Activated CD4-positive, alpha-beta T cell treated with anti-CD3 and anti-CD28 coated beads, Interleukin-2, amount 10 ng/mL, durations not matched to agents 24 days and 14 days (primary cell): ENCODE measurements around the gene IDI2. TPM values are rescaled to one million over a fixed set of nuclear protein-coding genes. Genes with fewer than 3 reads are reported as not detected.

Experiments used
- DNase-seq: peaks from one replicate; pipeline ENCODE4 v3.0.0; 2022
- H3K27ac Mint-ChIP-seq: one replicate; pipeline ENCODE4 v1.8.0; 2022; ENCODE audit warnings: mild to moderate bottlenecking, mixed read lengths
- H3K27me3 Mint-ChIP-seq: one replicate; pipeline ENCODE4 v1.8.0; 2022; ENCODE audit warnings: mixed read lengths
- H3K36me3 Mint-ChIP-seq: one replicate; pipeline ENCODE4 v1.8.0; 2022; ENCODE audit warnings: low read depth, mild to moderate bottlenecking, mixed read lengths
- H3K4me1 Mint-ChIP-seq: one replicate; pipeline ENCODE4 v1.8.0; 2021; ENCODE audit warnings: mixed read lengths
- H3K4me3 Mint-ChIP-seq: one replicate; pipeline ENCODE4 v1.8.0; 2022; ENCODE audit warnings: mild to moderate bottlenecking, moderate library complexity, mixed read lengths
- H3K9me3 Mint-ChIP-seq: one replicate; pipeline ENCODE4 v1.8.0; 2021; ENCODE audit warnings: mixed read lengths
- intact Hi-C: fragments of 100-400 bp; cut with micrococcal nuclease; formaldehyde crosslinking; loops from one replicate; pipeline ENCODE4 v1.15.1; 2023
- total RNA-seq: library from RNA; stranded (reverse); gene quantifications from 2 replicates; pipeline ENCODE4 v1.2.3, GENCODE V29; 2022

The IDI2 gene
- total RNA-seq, 1 donor from 2014 or later, result not detected

GRCh38 chr10:992467-992866 is 33.2 kb downstream of the IDI2 start:
- H3K9me3 Mint-ChIP-seq, result no peaks in the 10 kb centered on the region
- no peaks in the 10 kb centered on the region for H3K27me3 Mint-ChIP-seq
- no peak for DNase-seq
- peaks cover 28% of the 10 kb centered on the region for H3K4me1 Mint-ChIP-seq
- no peak overlapping the region for H3K4me3 Mint-ChIP-seq
- no peak overlapping the region for H3K27ac Mint-ChIP-seq
- intact Hi-C loops, result no loop called here
- peaks cover 78% of the 10 kb centered on the region for H3K36me3 Mint-ChIP-seq

DNA sequence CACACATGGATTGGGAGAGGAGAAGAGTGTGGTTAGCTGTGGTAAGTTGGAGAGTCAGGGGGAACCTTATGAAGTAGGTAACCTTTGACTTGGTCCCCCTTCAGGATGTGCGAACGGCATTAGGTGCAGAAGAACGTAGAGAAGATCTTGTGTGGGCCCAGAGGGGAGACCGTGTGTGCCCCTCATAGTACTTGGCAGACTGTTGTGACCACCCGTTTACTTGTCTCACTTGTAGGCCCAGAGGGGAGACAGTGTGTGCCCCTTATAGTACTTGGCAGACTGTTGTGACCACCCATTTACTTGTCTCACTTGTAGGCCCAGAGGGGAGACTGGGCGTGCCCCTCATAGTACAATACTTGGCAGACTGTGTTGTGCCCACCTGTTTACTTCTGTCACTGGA is 34.9 kb downstream of the IDI2 start:
- H3K4me3 Mint-ChIP-seq, result peak overlapping the region; percentile 97
- peaks cover 64% of the 10 kb centered on the region for H3K36me3 Mint-ChIP-seq
- no peaks in the 10 kb centered on the region for H3K9me3 Mint-ChIP-seq
- peak overlapping the region; percentile 66 for H3K27ac Mint-ChIP-seq
- DNase-seq, result no peak
- no peaks in the 10 kb centered on the region for H3K27me3 Mint-ChIP-seq
- peaks cover 38% of the 10 kb centered on the region for H3K4me1 Mint-ChIP-seq
- intact Hi-C loops, result no loop called here

- Mint-ChIP-seq H3K9me3 (no peaks in the 10 kb centered on the region), H3K27ac (peak overlapping the region; percentile 98), H3K36me3 (peaks cover 46% of the 10 kb centered on the region), H3K4me3 (peak overlapping the region; percentile 97), H3K4me1 (peaks cover 34% of the 10 kb centered on the region), H3K27me3 (no peaks in the 10 kb centered on the region)
- DNase-seq, result no peak
- intact Hi-C loops, result loop anchor here (1.0 to 2.0 kb wide), 5 partner anchors 21 to 68 kb away; partner anchors contain the start of genes IDI1, LARP4B and WDR37
These were observed 36.8 kb downstream of the IDI2 start for GRCh38 chr10:988667-989545.

GRCh38 chr10:987870-988666 is 37.6 kb downstream of the IDI2 start, which contains the start of gene GTPBP4:
Gene GTPBP4 (plus strand): TSS chr10:988434. CDS start chr10:988480, 46 bp downstream.
- peak within 1 kb of the TSS; percentile 97 for H3K4me3 Mint-ChIP-seq
- DNase-seq, result peak; percentile 99
- H3K4me1 Mint-ChIP-seq, result peaks cover 34% of the 10 kb centered on the region
- H3K36me3 Mint-ChIP-seq, result peaks cover 39% of the 10 kb centered on the region
- H3K27ac Mint-ChIP-seq, result peak within 1 kb of the TSS; percentile 98
- H3K9me3 Mint-ChIP-seq, result no peaks in the 10 kb centered on the region
- intact Hi-C loops, result loop anchor here (1.0 to 2.0 kb wide), 5 partner anchors 22 to 69 kb away; partner anchors contain the start of genes IDI1, LARP4B and WDR37
- H3K27me3 Mint-ChIP-seq, result no peaks in the 10 kb centered on the region

GRCh38 chr10:987620-987869 is 38.1 kb downstream of the IDI2 start:
- no peaks in the 10 kb centered on the region for H3K9me3 Mint-ChIP-seq
- H3K36me3 Mint-ChIP-seq, result peaks cover 38% of the 10 kb centered on the region
- peaks cover 34% of the 10 kb centered on the region for H3K4me1 Mint-ChIP-seq
- no peaks in the 10 kb centered on the region for H3K27me3 Mint-ChIP-seq
- intact Hi-C loops, result no loop called here
- peak overlapping the region; percentile 98 for H3K27ac Mint-ChIP-seq
- no peak for DNase-seq
- peak overlapping the region; percentile 97 for H3K4me3 Mint-ChIP-seq

DNA sequence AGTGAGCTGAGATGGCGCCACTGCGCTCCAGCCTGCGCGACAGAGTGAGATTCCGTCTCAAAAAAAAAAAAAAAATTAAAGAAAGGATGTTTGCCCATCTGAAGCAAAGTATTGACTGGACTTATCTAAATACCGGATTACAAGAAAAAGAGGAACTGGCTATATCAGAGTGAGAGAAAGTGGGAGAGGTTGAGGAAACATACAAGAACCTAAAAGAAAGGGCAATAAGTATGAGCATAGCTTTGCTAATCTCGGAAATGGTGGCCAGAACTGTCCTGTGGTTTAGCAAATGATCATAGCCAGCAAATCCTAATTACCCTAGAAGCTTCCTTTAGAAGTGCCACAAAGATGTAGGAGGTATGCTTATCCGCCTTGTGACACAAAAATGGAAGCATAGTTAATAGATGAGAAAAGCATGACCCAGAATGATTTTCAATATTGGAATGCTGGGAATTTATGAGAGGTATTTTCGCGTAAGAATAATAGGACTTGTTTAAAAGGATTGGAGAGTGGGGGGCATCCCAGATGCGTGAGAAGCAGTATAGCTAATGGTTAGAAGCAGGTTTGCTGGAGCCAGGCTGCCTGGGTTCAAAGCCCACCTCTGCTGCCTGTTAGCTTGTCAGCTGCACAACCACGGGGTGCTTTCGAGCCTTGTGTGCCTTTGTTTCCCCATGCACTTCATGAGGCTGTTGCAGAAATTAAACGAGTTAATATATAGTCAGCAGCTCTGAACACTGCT is 38.6 kb downstream of the IDI2 start:
- H3K27ac Mint-ChIP-seq, result peak overlapping the region; percentile 98
- no peak for DNase-seq
- H3K9me3 Mint-ChIP-seq, result no peaks in the 10 kb centered on the region
- H3K36me3 Mint-ChIP-seq, result peaks cover 37% of the 10 kb centered on the region
- peak overlapping the region; percentile 97 for H3K4me3 Mint-ChIP-seq
- H3K4me1 Mint-ChIP-seq, result peaks cover 34% of the 10 kb centered on the region
- intact Hi-C loops, result no loop called here
- H3K27me3 Mint-ChIP-seq, result no peaks in the 10 kb centered on the region

DNA sequence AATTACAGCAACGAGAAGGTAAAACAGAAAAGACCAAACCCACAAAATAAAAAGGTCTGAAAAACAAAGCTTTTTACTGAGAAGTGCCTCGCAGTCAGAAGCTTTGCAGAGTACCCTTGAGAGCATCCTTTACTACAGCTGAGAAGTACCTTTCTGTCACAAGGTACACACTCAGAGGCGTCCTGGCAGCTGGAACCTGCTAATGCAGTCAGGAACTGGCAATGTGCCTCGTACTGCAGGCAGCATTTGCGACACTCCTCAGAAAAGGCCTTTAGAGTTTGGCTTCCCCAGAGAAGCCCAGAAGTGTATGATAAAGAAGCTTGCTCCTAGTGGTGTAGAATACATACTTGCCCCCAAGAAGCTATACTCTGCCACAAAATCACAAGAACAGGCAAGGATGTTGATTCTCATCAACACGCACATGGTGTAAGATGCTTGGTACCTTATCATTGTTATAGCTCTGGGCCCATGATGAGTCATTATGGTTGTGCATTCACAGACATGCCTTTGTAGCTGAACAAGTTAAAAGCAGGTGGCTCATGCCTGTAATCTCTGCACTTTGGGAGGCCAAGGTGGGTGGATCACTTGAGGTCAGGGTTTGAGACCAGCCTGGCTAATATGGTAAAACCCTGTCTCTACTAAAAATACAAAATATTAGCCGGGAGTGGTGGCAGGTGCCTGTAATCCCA is 39.4 kb downstream of the IDI2 start:
- no peaks in the 10 kb centered on the region for H3K27me3 Mint-ChIP-seq
- no peak overlapping the region for H3K27ac Mint-ChIP-seq
- H3K4me3 Mint-ChIP-seq, result peak overlapping the region; percentile 97
- DNase-seq, result no peak
- no peaks in the 10 kb centered on the region for H3K9me3 Mint-ChIP-seq
- intact Hi-C loops, result no loop called here
- peaks cover 36% of the 10 kb centered on the region for H3K36me3 Mint-ChIP-seq
- H3K4me1 Mint-ChIP-seq, result peaks cover 33% of the 10 kb centered on the region

DNA sequence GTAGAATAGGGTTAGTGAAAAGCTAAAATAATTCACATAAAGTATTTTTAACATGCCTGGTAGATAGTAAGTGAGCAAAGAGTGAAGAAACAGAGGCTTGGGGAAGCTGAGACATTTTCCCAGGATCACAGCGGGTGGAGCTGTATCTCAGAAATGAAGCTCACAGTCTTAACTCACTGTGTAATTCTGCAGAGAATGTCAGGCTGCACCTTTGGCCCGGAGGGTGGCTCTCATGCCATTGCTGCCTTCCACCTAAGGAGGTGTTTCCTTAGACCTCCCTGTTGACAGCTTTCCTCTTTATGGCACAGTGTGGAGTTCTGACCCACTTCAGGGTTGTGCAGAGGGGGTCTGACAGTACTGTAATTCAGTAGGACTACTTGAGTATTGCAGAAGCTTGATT is 40.3 kb downstream of the IDI2 start:
- Mint-ChIP-seq H3K4me3 (no peak overlapping the region), H3K9me3 (peaks cover 5% of the 10 kb centered on the region), H3K4me1 (peaks cover 25% of the 10 kb centered on the region), H3K36me3 (peaks cover 33% of the 10 kb centered on the region), H3K27me3 (no peaks in the 10 kb centered on the region), H3K27ac (no peak overlapping the region)
- intact Hi-C loops, result no loop called here
- no peak for DNase-seq

- Mint-ChIP-seq H3K4me1 (peaks cover 14% of the 10 kb centered on the region), H3K9me3 (peaks cover 7% of the 10 kb centered on the region), H3K27me3 (no peaks in the 10 kb centered on the region), H3K4me3 (no peak overlapping the region), H3K36me3 (peaks cover 27% of the 10 kb centered on the region), H3K27ac (no peak overlapping the region)
- DNase-seq, result no peak
- intact Hi-C loops, result no loop called here
These were observed 41.5 kb downstream of the IDI2 start for GRCh38 chr10:983971-984655.

GRCh38 chr10:983401-983800 is 42.3 kb downstream of the IDI2 start:
- no peak overlapping the region for H3K27ac Mint-ChIP-seq
- no peak overlapping the region for H3K4me3 Mint-ChIP-seq
- H3K27me3 Mint-ChIP-seq, result no peaks in the 10 kb centered on the region
- DNase-seq, result no peak
- H3K4me1 Mint-ChIP-seq, result peaks cover 14% of the 10 kb centered on the region
- peaks cover 27% of the 10 kb centered on the region for H3K36me3 Mint-ChIP-seq
- H3K9me3 Mint-ChIP-seq, result peaks cover 12% of the 10 kb centered on the region
- intact Hi-C loops, result no loop called here

DNA sequence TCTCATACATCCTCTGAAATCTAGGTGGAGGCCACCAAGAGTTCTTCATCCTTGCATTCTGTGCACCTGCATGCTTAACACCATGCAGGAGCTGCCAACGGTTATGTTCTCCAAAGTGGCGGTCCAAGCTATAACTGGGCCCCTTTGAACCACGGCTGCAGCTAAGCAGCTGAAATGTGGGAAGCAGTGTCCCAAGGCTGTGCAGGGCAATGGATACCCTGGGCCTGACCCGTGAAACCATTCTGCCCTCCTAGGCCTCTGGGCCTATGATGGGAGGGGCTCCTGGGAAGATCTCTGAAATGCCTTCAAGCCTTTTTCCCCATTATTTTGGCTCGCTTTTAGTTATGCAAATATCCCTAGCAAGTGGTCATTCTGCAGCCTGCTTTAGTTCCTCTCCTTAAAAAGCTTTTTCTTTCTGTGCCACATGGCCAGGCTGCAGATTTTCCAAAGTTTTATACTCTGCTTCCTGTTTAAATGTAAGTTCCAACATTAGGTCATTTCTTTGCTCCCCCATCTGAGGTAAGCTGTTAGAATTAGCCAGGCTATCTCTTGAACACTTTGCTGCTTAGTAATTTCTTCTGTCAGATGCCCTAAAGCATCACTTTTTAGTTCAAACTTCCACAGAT is 45.1 kb downstream of the IDI2 start:
- Mint-ChIP-seq H3K27me3 (no peaks in the 10 kb centered on the region), H3K9me3 (peaks cover 22% of the 10 kb centered on the region), H3K27ac (no peak overlapping the region), H3K4me1 (no peaks in the 10 kb centered on the region), H3K36me3 (peaks cover 29% of the 10 kb centered on the region), H3K4me3 (no peak overlapping the region)
- no peak for DNase-seq
- intact Hi-C loops, result no loop called here

- Mint-ChIP-seq H3K27me3 (no peaks in the 10 kb centered on the region), H3K4me1 (no peaks in the 10 kb centered on the region), H3K9me3 (peaks cover 22% of the 10 kb centered on the region), H3K4me3 (no peak overlapping the region), H3K27ac (no peak overlapping the region), H3K36me3 (peaks cover 27% of the 10 kb centered on the region)
- no peak for DNase-seq
- intact Hi-C loops, result no loop called here
These were observed 46.7 kb downstream of the IDI2 start for GRCh38 chr10:978826-979421.
